Gastroesophageal sphincter (tissue), 4 donors: Measurements from ENCODE around the gene ENKD1. TPM values are rescaled to one million over a fixed set of nuclear protein-coding genes. Genes with fewer than 3 reads are reported as not detected.

ENCODE experiments used
- ATAC-seq: fragments of 150-250 bp; one replicate; pipeline ENCODE4 v1.9.1; 2016; ENCODE audit warnings: mild to moderate bottlenecking, moderate library complexity
- H3K27ac ChIP-seq, 4 donors: fragments of 200-600 bp; sonication (generic) in 3 of 4; 1 replicate in 3 of 4; 2 replicates in 1 of 4; pipeline ENCODE4 v1.5.1; 2016 to 2019
- H3K27me3 ChIP-seq: fragments of 200-600 bp; sonication (generic); one replicate; pipeline ENCODE4 v1.5.1; 2019
- H3K36me3 ChIP-seq, 2 donors: fragments of 200-600 bp; sonication (generic); one replicate each; pipeline ENCODE4 v1.5.1; 2019; ENCODE audit warnings: control low read depth in 1 of 2
- H3K4me1 ChIP-seq, 3 donors: fragments of 200-600 bp; sonication (generic); 1 replicate in 2 of 3; 2 replicates in 1 of 3; pipeline ENCODE4 v1.5.1; 2016 to 2019; ENCODE audit warnings: control low read depth in 2 of 3
- H3K4me3 ChIP-seq, 2 donors: fragments of 200-600 bp; sonication (generic); one replicate each; pipeline ENCODE4 v1.5.1; 2019; ENCODE audit warnings: mild to moderate bottlenecking in 1 of 2, moderate library complexity in 1 of 2
- H3K9me3 ChIP-seq, 3 donors: fragments of 200-600 bp; sonication (generic); one replicate each; pipeline ENCODE4 v1.5.1; 2017 to 2019; ENCODE audit warnings: control low read depth in 2 of 3
- EP300 ChIP-seq: sonication (generic); formaldehyde crosslinking; IDR thresholded peaks from one replicate; pipeline ENCODE4 v1.6.1; 2017; ENCODE audit warnings: antibody characterized with exemption, mild to moderate bottlenecking
- POLR2A ChIP-seq, 2 donors: fragments of 450-650 bp; IDR thresholded peaks; one replicate each; pipeline ENCODE4 v1.6.1; 2017; ENCODE audit warnings: antibody characterized with exemption in 2 of 2, mild to moderate bottlenecking in 2 of 2, moderate library complexity in 1 of 2
- POLR2AphosphoS5 ChIP-seq: sonication (generic); formaldehyde crosslinking; IDR thresholded peaks from one replicate; pipeline ENCODE4 v1.6.1; 2017; ENCODE audit warnings: antibody characterized with exemption
- WGBS, 2 donors: methylation state at CpG; one replicate each; pipeline ENCODE4 v1.1.5; 2018; ENCODE audit warnings: low coverage in 1 of 2; 5-methylcytosine and 5-hydroxymethylcytosine counted together
- total RNA-seq, 4 donors: library from RNA; depleted of rRNA; stranded (reverse); fragments of >200 nt; gene quantifications; one replicate each; pipeline ENCODE4 v1.1.0, GENCODE V29; 2016
- TF ChIP-seq, protein P1 (sequence below), 4 experiments: fragments of 200-600 bp in 2 of 4; fragments of 450-650 bp in 2 of 4; sonication (generic) in 1 of 4; IDR thresholded peaks; one replicate each; pipeline ENCODE4 v1.5.1; 2017 to 2019; ENCODE audit warnings: antibody characterized with exemption in 4 of 4, mild to moderate bottlenecking in 2 of 4, moderate library complexity in 2 of 4

The ENKD1 gene
- total RNA-seq, result 10 to 100 TPM; 23.0 to 33.2 (median 28.9) TPM

GRCh38 chr16:67666559-67667452 is at the start of gene ENKD1, which contains the start of gene C16orf86:
Gene ENKD1, minus strand, starts transcription at chr16:67666750. Its CDS starts 308 bp downstream, at chr16:67666442.
Gene C16orf86, plus strand, starts transcription at chr16:67666814. Its CDS starts 157 bp downstream, at chr16:67666971.
- Histone ChIP-seq H3K36me3 (peaks cover 0 to 31% of the 10 kb centered on the region in 2 donors), H3K4me3 (peak within 1 kb of the TSS; percentile 75 to 83), H3K27me3 (no peaks in the 10 kb centered on the region), H3K4me1 (peaks cover 0 to 45% (median 24%) of the 10 kb centered on the region in 3 donors), H3K9me3 (no peaks in the 10 kb centered on the region), H3K27ac (peak within 1 kb of the TSS; percentile 71 to 95 (median 92))
- no CpG with 5 or more reads among the region's 78 CpGs for WGBS, 2 donors
- peak; percentile 11 for TF ChIP-seq POLR2AphosphoS5
- TF ChIP-seq POLR2A (IDR thresholded peaks at IDR 0.05), result no peak
- TF ChIP-seq, protein P1, sequence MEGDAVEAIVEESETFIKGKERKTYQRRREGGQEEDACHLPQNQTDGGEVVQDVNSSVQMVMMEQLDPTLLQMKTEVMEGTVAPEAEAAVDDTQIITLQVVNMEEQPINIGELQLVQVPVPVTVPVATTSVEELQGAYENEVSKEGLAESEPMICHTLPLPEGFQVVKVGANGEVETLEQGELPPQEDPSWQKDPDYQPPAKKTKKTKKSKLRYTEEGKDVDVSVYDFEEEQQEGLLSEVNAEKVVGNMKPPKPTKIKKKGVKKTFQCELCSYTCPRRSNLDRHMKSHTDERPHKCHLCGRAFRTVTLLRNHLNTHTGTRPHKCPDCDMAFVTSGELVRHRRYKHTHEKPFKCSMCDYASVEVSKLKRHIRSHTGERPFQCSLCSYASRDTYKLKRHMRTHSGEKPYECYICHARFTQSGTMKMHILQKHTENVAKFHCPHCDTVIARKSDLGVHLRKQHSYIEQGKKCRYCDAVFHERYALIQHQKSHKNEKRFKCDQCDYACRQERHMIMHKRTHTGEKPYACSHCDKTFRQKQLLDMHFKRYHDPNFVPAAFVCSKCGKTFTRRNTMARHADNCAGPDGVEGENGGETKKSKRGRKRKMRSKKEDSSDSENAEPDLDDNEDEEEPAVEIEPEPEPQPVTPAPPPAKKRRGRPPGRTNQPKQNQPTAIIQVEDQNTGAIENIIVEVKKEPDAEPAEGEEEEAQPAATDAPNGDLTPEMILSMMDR (IDR thresholded peaks at IDR 0.05), result no peak
- no peak for TF ChIP-seq EP300
- ATAC-seq, result peak; percentile 74

GRCh38 chr16:67716097-67716496 is 49.5 kb upstream of the ENKD1 start:
- ATAC-seq, result no peak
- 92 to 95% methylated on average over 2 of the region's 2 CpGs for WGBS, 2 donors
- no peak for TF ChIP-seq POLR2AphosphoS5
- TF ChIP-seq, protein P1 (IDR thresholded peaks at IDR 0.05), result no peak
- no peak for TF ChIP-seq POLR2A (IDR thresholded peaks at IDR 0.05)
- TF ChIP-seq EP300, result no peak
- no peak overlapping the region for H3K4me3 ChIP-seq
- H3K36me3 ChIP-seq, result no peaks in the 10 kb centered on the region
- no peaks in the 10 kb centered on the region for H3K9me3 ChIP-seq
- H3K4me1 ChIP-seq, result peaks cover 0 to 37% (median 15%) of the 10 kb centered on the region in 3 donors
- no peaks in the 10 kb centered on the region for H3K27me3 ChIP-seq
- no peak overlapping the region for H3K27ac ChIP-seq

GRCh38 chr16:67714522-67714921 is 48.0 kb upstream of the ENKD1 start:
- 56 to 80% methylated on average over 1 of the region's 1 CpG for WGBS, 2 donors
- Histone ChIP-seq H3K9me3 (no peaks in the 10 kb centered on the region), H3K27me3 (no peaks in the 10 kb centered on the region), H3K36me3 (no peaks in the 10 kb centered on the region), H3K4me1 (peaks cover 0 to 27% (median 8%) of the 10 kb centered on the region in 3 donors), H3K27ac (no peak overlapping the region), H3K4me3 (no peak overlapping the region)
- no peak for ATAC-seq
- TF ChIP-seq, protein P1 (IDR thresholded peaks at IDR 0.05), result no peak
- TF ChIP-seq POLR2AphosphoS5, result no peak
- no peak for TF ChIP-seq POLR2A (IDR thresholded peaks at IDR 0.05)
- no peak for TF ChIP-seq EP300

DNA sequence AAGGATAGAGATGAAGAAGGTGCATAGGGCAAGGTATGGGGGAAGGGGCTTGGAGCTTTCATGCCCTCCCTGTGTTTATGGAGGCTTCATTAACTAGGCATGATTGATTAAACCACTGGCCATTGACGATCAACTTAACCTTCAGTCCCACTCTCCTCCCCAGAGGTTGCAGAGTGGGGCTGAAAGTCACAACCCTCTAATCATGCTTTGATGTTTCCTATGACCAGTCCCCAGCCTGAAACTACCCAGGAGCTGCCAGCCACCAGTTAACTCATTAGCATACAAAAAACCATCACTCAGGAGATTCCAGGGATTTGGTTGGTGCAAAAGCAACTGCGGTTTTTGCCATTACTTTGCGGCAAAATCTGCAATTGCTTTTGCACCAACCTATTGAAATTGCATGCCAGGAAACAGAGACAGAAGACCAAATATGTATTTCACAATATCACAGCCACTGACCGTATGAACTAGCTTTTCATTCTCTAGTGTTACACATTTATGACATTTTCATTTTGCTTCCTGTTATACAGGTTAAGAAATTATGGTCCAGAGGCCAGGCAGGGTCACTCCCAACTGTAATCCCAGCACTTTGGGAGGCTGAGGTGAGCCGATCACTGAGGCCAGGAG is 47.2 kb upstream of the ENKD1 start:
- no peaks in the 10 kb centered on the region for H3K9me3 ChIP-seq
- H3K36me3 ChIP-seq, result no peaks in the 10 kb centered on the region
- no peaks in the 10 kb centered on the region for H3K27me3 ChIP-seq
- 60 to 68% methylated on average over 3 of the region's 5 CpGs for WGBS, 2 donors
- no peak overlapping the region for H3K27ac ChIP-seq
- peaks cover 0 to 26% (median 8%) of the 10 kb centered on the region in 3 donors for H3K4me1 ChIP-seq
- H3K4me3 ChIP-seq, result no peak overlapping the region
- no peak for ATAC-seq
- TF ChIP-seq POLR2AphosphoS5 (no peak), POLR2A (IDR thresholded peaks at IDR 0.05) (no peak), EP300 (no peak)
- TF ChIP-seq, protein P1 (IDR thresholded peaks at IDR 0.05), result no peak
